IMR-90 (cell line): ENCODE data around the gene SLC66A1. TPM values are rescaled to one million over a fixed set of nuclear protein-coding genes. Genes with fewer than 3 reads are reported as not detected.
A peak's percentile ranks its signal among the peaks of the same experiment; 100 is the strongest.

ENCODE experiments used
- ATAC-seq: fragments of 200-7000 bp; cut with Tn5 transposase; 2 replicates; pipeline ENCODE4 v1.9.1; 2020; ENCODE audit warnings: low read depth, mild to moderate bottlenecking, moderate library complexity
- BruUV-seq: library from RNA; stranded (reverse); fragments of 400-500 nt; replicated peaks from 2 replicates; lab custom pipeline; 2021; lab: Mats Ljungman, UMichigan
- CTCF ChIA-PET: fragments of 300-600 bp; formaldehyde crosslinking; extraction: SDS; loops from one replicate; lab custom pipeline; 2021; ENCODE audit warnings: antibody characterized with exemption; lab: Yijun Ruan, JAX
- POLR2A ChIA-PET: fragments of 300-600 bp; sonication (Branson Sonifier 250); formaldehyde crosslinking; loops from one replicate; lab custom pipeline; 2022; ENCODE audit warnings: antibody characterized with exemption; ENCODE audit not compliant: unreplicated experiment; lab: Charles Lee
- DNase-seq: peaks from one replicate; pipeline ENCODE4 v3.0.0; 2013
- H2AFZ ChIP-seq: replicated peaks from 2 replicates; pipeline ENCODE3; 2013; ENCODE audit warnings: low read length, mild to moderate bottlenecking; ENCODE audit not compliant: poor library complexity
- H2AK5ac ChIP-seq: 2 replicates; pipeline ENCODE4 v1.6.1; 2013; ENCODE audit warnings: low read depth, low read length, inconsistent platforms
- H2AK9ac ChIP-seq: replicated peaks from 2 replicates; pipeline ENCODE3; 2013; ENCODE audit warnings: mild to moderate bottlenecking, low read depth, low read length, moderate library complexity; ENCODE audit not compliant: poor library complexity
- H2BK120ac ChIP-seq: 2 replicates; pipeline ENCODE4 v1.6.1; 2013; ENCODE audit warnings: low read depth, low read length, inconsistent platforms
- H2BK15ac ChIP-seq: 3 replicates; pipeline ENCODE4 v1.6.1; 2013; ENCODE audit warnings: low read depth, low read length, inconsistent platforms
- H2BK20ac ChIP-seq: 2 replicates; pipeline ENCODE4 v1.6.1; 2013; ENCODE audit warnings: low read depth, mild to moderate bottlenecking, inconsistent platforms, low read length, moderate library complexity
- H2BK5ac ChIP-seq: 2 replicates; pipeline ENCODE4 v1.6.1; 2013; ENCODE audit warnings: mild to moderate bottlenecking, low read depth, low read length, inconsistent platforms; ENCODE audit not compliant: poor library complexity, severe bottlenecking
- H3K14ac ChIP-seq: replicated peaks from 2 replicates; pipeline ENCODE4 v1.6.1; 2013; ENCODE audit warnings: low read depth, low read length, inconsistent platforms
- H3K18ac ChIP-seq: 2 replicates; pipeline ENCODE4 v1.6.1; 2013; ENCODE audit warnings: low read depth, low read length, control low read depth
- H3K23ac ChIP-seq: 2 replicates; pipeline ENCODE4 v1.6.1; 2013; ENCODE audit warnings: low read depth, low read length, inconsistent platforms
- H3K27ac ChIP-seq: 2 replicates; pipeline ENCODE4 v1.5.1; 2013; ENCODE audit warnings: mild to moderate bottlenecking, control low read depth, low read length; ENCODE audit not compliant: insufficient read depth
- H3K27me3 ChIP-seq: 2 replicates; pipeline ENCODE4 v1.6.1; 2013; ENCODE audit warnings: low read length; ENCODE audit not compliant: control insufficient read depth, insufficient read depth
- H3K36me3 ChIP-seq: 2 replicates; pipeline ENCODE4 v1.6.1; 2013; ENCODE audit warnings: low read length, mixed read lengths; ENCODE audit not compliant: control insufficient read depth, insufficient read depth
- H3K4ac ChIP-seq: 2 replicates; pipeline ENCODE4 v1.6.1; 2013; ENCODE audit warnings: low read depth, low read length, inconsistent platforms
- H3K4me1 ChIP-seq: 2 replicates; pipeline ENCODE4 v1.6.1; 2013; ENCODE audit warnings: low read length, mixed read lengths; ENCODE audit not compliant: control insufficient read depth, insufficient read depth
- H3K4me2 ChIP-seq: 2 replicates; pipeline ENCODE4 v1.6.1; 2013; ENCODE audit warnings: low read depth, mild to moderate bottlenecking, control low read depth, low read length, moderate library complexity
- H3K4me3 ChIP-seq: 2 replicates; pipeline ENCODE4 v1.5.1; 2013; ENCODE audit warnings: low read depth, mild to moderate bottlenecking, control low read depth, low read length, moderate library complexity; ENCODE audit not compliant: insufficient read depth
- H3K56ac ChIP-seq: 2 replicates; pipeline ENCODE4 v1.6.1; 2013; ENCODE audit warnings: low read length, inconsistent platforms; ENCODE audit not compliant: insufficient read depth; ENCODE audit errors: extremely low read depth
- H3K79me1 ChIP-seq, 2 experiments: 2 replicates each; pipeline ENCODE4 v1.6.1; 2013; ENCODE audit warnings: low read length in 2 of 2, inconsistent platforms in 1 of 2, low read depth in 1 of 2
- H3K9ac ChIP-seq: 2 replicates; pipeline ENCODE4 v1.6.1; 2013; ENCODE audit warnings: low read depth, low read length, control low read depth
- H3K9me1 ChIP-seq: 2 replicates; pipeline ENCODE4 v1.6.1; 2013; ENCODE audit warnings: low read length, inconsistent platforms; ENCODE audit not compliant: insufficient read depth
- H3K9me3 ChIP-seq: 2 replicates; pipeline ENCODE4 v1.6.1; 2013; ENCODE audit warnings: low read length; ENCODE audit not compliant: control insufficient read depth, insufficient read depth
- H4K20me1 ChIP-seq: 2 replicates; pipeline ENCODE4 v1.6.1; 2013; ENCODE audit warnings: low read length, inconsistent platforms; ENCODE audit not compliant: insufficient read depth
- H4K5ac ChIP-seq: 2 replicates; pipeline ENCODE4 v1.6.1; 2013; ENCODE audit warnings: mild to moderate bottlenecking, low read depth, low read length, control low read depth
- H4K8ac ChIP-seq, 2 experiments: 2 replicates each; pipeline ENCODE4 v1.6.1; 2013; ENCODE audit warnings: low read depth in 2 of 2, low read length in 2 of 2, control low read depth in 1 of 2, inconsistent platforms in 1 of 2
- H4K91ac ChIP-seq: 2 replicates; pipeline ENCODE4 v1.6.1; 2013; ENCODE audit warnings: low read depth, low read length, inconsistent platforms; ENCODE audit not compliant: insufficient read depth
- CHD1 ChIP-seq: IDR thresholded peaks from 2 replicates; pipeline ENCODE4 v1.6.1; 2012; ENCODE audit warnings: low read depth, low read length, improper control_type of control experiment
- CTCF ChIP-seq: conservative IDR thresholded peaks from 2 replicates; pipeline ENCODE4 v1.5.1; 2012; ENCODE audit warnings: mild to moderate bottlenecking, low read depth, low read length, improper control_type of control experiment
- MAFK ChIP-seq: IDR thresholded peaks from 2 replicates; pipeline ENCODE4 v1.6.1; 2012; ENCODE audit warnings: low read depth, low read length, improper control_type of control experiment
- MAZ ChIP-seq: IDR thresholded peaks from 2 replicates; pipeline ENCODE4 v1.6.1; 2012; ENCODE audit warnings: low read depth, mild to moderate bottlenecking, low read length, improper control_type of control experiment, moderate library complexity, borderline replicate concordance
- POLR2A ChIP-seq: IDR thresholded peaks from 2 replicates; pipeline ENCODE4 v1.6.1; 2012; ENCODE audit warnings: mild to moderate bottlenecking, low read depth, low read length
- RAD21 ChIP-seq: IDR thresholded peaks from 2 replicates; pipeline ENCODE4 v1.6.1; 2012; ENCODE audit warnings: low read length, improper control_type of control experiment
- RCOR1 ChIP-seq: IDR thresholded peaks from 2 replicates; pipeline ENCODE4 v1.6.1; 2012; ENCODE audit warnings: mild to moderate bottlenecking, low read length, improper control_type of control experiment; ENCODE audit not compliant: insufficient replicate concordance
- RFX5 ChIP-seq: IDR thresholded peaks from 2 replicates; pipeline ENCODE4 v1.8.0; 2012; ENCODE audit warnings: low read depth, mild to moderate bottlenecking, low read length, moderate library complexity
- SMC3 ChIP-seq: fragments of 150-350 bp; IDR thresholded peaks from 2 replicates; pipeline ENCODE4 v1.6.1; 2016; ENCODE audit warnings: low read depth, mild to moderate bottlenecking, antibody characterized with exemption, low read length, moderate library complexity
- USF2 ChIP-seq: fragments of 150-350 bp; IDR thresholded peaks from 2 replicates; pipeline ENCODE4 v1.6.1; 2017; ENCODE audit warnings: mild to moderate bottlenecking, antibody characterized with exemption, low read length, low read depth
- WGBS, 2 experiments: methylation state at CpG; one replicate each; pipeline versions ENCODE4 v1.1.5 to v1.1.7; 2013; ENCODE audit warnings: missing lambda C conversion rate in 2 of 2; ENCODE audit not compliant: insufficient read length in 1 of 2; ENCODE audit errors: extremely low coverage in 2 of 2; 5-methylcytosine and 5-hydroxymethylcytosine counted together
- dilution Hi-C: fragments of 300-500 bp; cut with HindIII; formaldehyde crosslinking; loops from one replicate; pipeline ENCODE4 v1.14.3; 2018; ENCODE audit warnings: low sequenced_read_pairs; ENCODE audit not compliant: unreplicated experiment
- in situ Hi-C: fragments of 300-500 bp; cut with MboI; formaldehyde crosslinking; loops from 3 replicates; pipeline ENCODE4 v1.14.3; 2019; ENCODE audit warnings: low sequenced_read_pairs, inconsistent platforms, mixed read lengths
- intact Hi-C: fragments of 100-400 bp; cut with micrococcal nuclease; formaldehyde crosslinking; loops from 2 replicates; pipeline ENCODE4 v1.10.0; 2022
- polyA plus RNA-seq, 3 experiments: library from polyadenylated mRNA; depleted of rRNA; stranded (reverse); fragments of >200 nt; gene quantifications; 2 replicates each; pipeline ENCODE4 v1.2.3, GENCODE V29; 2012; ENCODE audit warnings: low replicate concordance in 1 of 3
- total RNA-seq: library from RNA; depleted of rRNA; stranded (reverse); fragments of >200 nt; gene quantifications from 2 replicates; pipeline ENCODE4 v1.2.3, GENCODE V29; 2012

SLC66A1 gene
- total and polyA plus RNA-seq, 2 of the 4 experiments (the other 2 are of a cell fraction): 6.8 to 18.9 TPM

GRCh38 chr1:19312782-19313635 is 883 bp downstream of the SLC66A1 start:
- DNase-seq (no peak), ATAC-seq (no peak)
- Histone ChIP-seq H4K8ac (peak overlapping the region; percentile 1 to 80; a peak in 3 of 4 replicates), H3K4me3 (peak overlapping the region; percentile 81), H3K4ac (peak overlapping the region; percentile 75), H2AFZ (peak overlapping the region; percentile 96), H3K14ac (peak overlapping the region; percentile 87), H2AK5ac (peak overlapping the region; percentile 83), H3K4me1 (peaks cover 27% of the 10 kb centered on the region), H3K27me3 (no peaks in the 10 kb centered on the region), H3K18ac (peak overlapping the region; percentile 13; the same call in 1 of the 2 replicates), H4K20me1 (peaks cover 30% of the 10 kb centered on the region), H3K9me3 (no peaks in the 10 kb centered on the region), H3K9me1 (peaks cover 41% of the 10 kb centered on the region), H2BK5ac (peak overlapping the region; percentile 30), H2BK15ac (peak overlapping the region; percentile 37; the same call in 1 of the 3 replicates), H3K23ac (peak overlapping the region; percentile 84; the same call in 1 of the 2 replicates), H3K4me2 (peak overlapping the region; percentile 85), H2BK120ac (peak overlapping the region; percentile 18; the same call in 1 of the 2 replicates), H3K9ac (peak overlapping the region; percentile 78), H2AK9ac (peak overlapping the region; percentile 99), H2BK20ac (no peak overlapping the region), H3K27ac (peak overlapping the region; percentile 52), H3K79me1 (peaks cover 32 to 89% of the 10 kb centered on the region in 2 experiments), H3K56ac (peak overlapping the region; percentile 46), H4K91ac (peak overlapping the region; percentile 50; the same call in 1 of the 2 replicates), H4K5ac (peak overlapping the region; percentile 65), H3K36me3 (peaks cover 10% of the 10 kb centered on the region)
- CTCF ChIA-PET: no interaction called here
- dilution Hi-C loops (no loop called here), in situ Hi-C loops (no loop called here), intact Hi-C loops (loop anchor here (5.0 kb wide), 1 partner anchor 61 kb away; the partner anchor contains the start of genes EMC1 and MRTO4)
- no peak for TF ChIP-seq USF2
- no peak for TF ChIP-seq MAFK
- no peak for TF ChIP-seq RFX5
- no peak for TF ChIP-seq CHD1
- no peak for TF ChIP-seq MAZ
- no peak for TF ChIP-seq SMC3
- TF ChIP-seq CTCF: no peak
- TF ChIP-seq POLR2A: no peak
- TF ChIP-seq RCOR1: no peak
- no peak for TF ChIP-seq RAD21
- POLR2A ChIA-PET: no interaction called here
- WGBS, 2 experiments: 68 to 91% methylated on average over 1 to 3 of the region's 20 CpGs
- BruUV-seq: no TSS peak
